GM12878 (cell line): ENCODE measurements around the gene F10. TPM values are rescaled to one million over a fixed set of nuclear protein-coding genes. Genes with fewer than 3 reads are reported as not detected.

Experiments
- ATAC-seq: fragments of 200-7000 bp; cut with Tn5 transposase; 3 replicates; pipeline ENCODE4 v1.9.1; 2020; ENCODE audit warnings: mild to moderate bottlenecking, moderate library complexity
- BruUV-seq: library from RNA; stranded (reverse); fragments of 400-500 nt; replicated peaks from 2 replicates; lab custom pipeline; 2021; lab: Mats Ljungman, UMichigan
- CTCF ChIA-PET: fragments of 300-600 bp; sonication (Branson Sonifier 250); formaldehyde crosslinking; extraction: SDS; loops from one replicate; lab custom pipeline; 2021; ENCODE audit warnings: inconsistent platforms; lab: Yijun Ruan, JAX
- POLR2A ChIA-PET: fragments of 350-600 bp; formaldehyde crosslinking; extraction: SDS; loops from one replicate; lab custom pipeline; 2021; ENCODE audit warnings: inconsistent platforms; lab: Charles Lee
- RAD21 ChIA-PET: fragments of 300-600 bp; sonication (Branson Sonifier 250); formaldehyde crosslinking; loops from one replicate; lab custom pipeline; 2023; ENCODE audit warnings: antibody characterized with exemption; ENCODE audit not compliant: unreplicated experiment; lab: Charles Lee
- SMC1A ChIA-PET: fragments of 300-600 bp; sonication (Branson Sonifier 250); formaldehyde crosslinking; loops from one replicate; lab custom pipeline; 2023; ENCODE audit not compliant: unreplicated experiment, uncharacterized antibody; lab: Charles Lee
- DNase-seq: peaks from one replicate; pipeline ENCODE4 v3.0.0-alpha.2; 2011; ENCODE audit warnings: low read depth, low spot score
- FAIRE-seq: peaks from 3 replicates; lab custom pipeline; 2011; peaks lifted over from hg19 to GRCh38; lab: Jason Lieb, UNC
- H2AFZ ChIP-seq: 2 replicates; pipeline ENCODE4 v1.6.0; 2011; ENCODE audit warnings: low read depth, low read length, control low read depth; ENCODE audit not compliant: control insufficient read depth
- H3K27ac ChIP-seq: 2 replicates; pipeline ENCODE4 v1.5.1; 2011; ENCODE audit warnings: control low read depth; ENCODE audit not compliant: control insufficient read depth, insufficient read depth
- H3K27me3 ChIP-seq, 2 experiments: replicated peaks in 1 of 2; 2 replicates each; pipeline versions ENCODE4 v1.6.0 to v1.6.1; 2011; ENCODE audit warnings: low read length in 1 of 2; ENCODE audit not compliant: control insufficient read depth in 2 of 2, insufficient read depth in 2 of 2
- H3K36me3 ChIP-seq, 2 experiments: 2 replicates each; pipeline ENCODE4 v1.5.1; 2011; ENCODE audit warnings: low read length in 1 of 2; ENCODE audit not compliant: control insufficient read depth in 2 of 2, insufficient read depth in 2 of 2
- H3K4me1 ChIP-seq: 2 replicates; pipeline ENCODE4 v1.6.1; 2011; ENCODE audit warnings: mild to moderate bottlenecking, low read length, moderate library complexity, mixed read lengths; ENCODE audit not compliant: control insufficient read depth, insufficient read depth
- H3K4me2 ChIP-seq: 2 replicates; pipeline ENCODE4 v1.6.0; 2011; ENCODE audit warnings: control low read depth; ENCODE audit not compliant: control insufficient read depth, insufficient read depth
- H3K4me3 ChIP-seq: fragments of 200-600 bp; sonication (generic); 2 replicates; pipeline ENCODE4 v1.5.1; 2016
- H3K79me2 ChIP-seq: 2 replicates; pipeline ENCODE4 v1.6.0; 2011; ENCODE audit warnings: low read length; ENCODE audit not compliant: control insufficient read depth, insufficient read depth
- H3K9ac ChIP-seq: 2 replicates; pipeline ENCODE4 v1.8.0; 2011; ENCODE audit warnings: low read length, control low read depth, mixed read lengths; ENCODE audit not compliant: control insufficient read depth, insufficient read depth
- H3K9me3 ChIP-seq: replicated peaks from 3 replicates; pipeline ENCODE4 v1.5.1; 2011; ENCODE audit warnings: mild to moderate bottlenecking, low read length; ENCODE audit not compliant: control insufficient read depth, insufficient read depth
- H4K20me1 ChIP-seq: 2 replicates; pipeline ENCODE4 v1.6.0; 2011; ENCODE audit not compliant: control insufficient read depth, insufficient read depth
- ATF2 ChIP-seq: IDR thresholded peaks from 2 replicates; pipeline ENCODE4 v1.6.1; 2012; ENCODE audit warnings: low read length, inconsistent platforms
- ATF7 ChIP-seq: fragments of 450-650 bp; IDR thresholded peaks from 2 replicates; pipeline ENCODE4 v1.6.1; 2016; ENCODE audit warnings: low read depth, mild to moderate bottlenecking
- BMI1 ChIP-seq: fragments of 450-650 bp; IDR thresholded peaks from 2 replicates; pipeline ENCODE4 v1.6.1; 2016; ENCODE audit warnings: mild to moderate bottlenecking, moderate library complexity, borderline replicate concordance
- CBX3 ChIP-seq: fragments of 200-600 bp; sonication (generic); IDR thresholded peaks from 2 replicates; pipeline ENCODE4 v1.6.1; 2016; ENCODE audit warnings: low read depth, borderline replicate concordance
- E4F1 ChIP-seq: fragments of 450-650 bp; IDR thresholded peaks from 2 replicates; pipeline ENCODE4 v1.6.1; 2018; ENCODE audit warnings: borderline replicate concordance, mild to moderate bottlenecking; ENCODE audit not compliant: partially characterized antibody
- EZH2 ChIP-seq: IDR thresholded peaks from 2 replicates; pipeline ENCODE4 v1.6.1; 2012; ENCODE audit warnings: low read depth, mild to moderate bottlenecking, control low read depth, inconsistent platforms, low read length, borderline replicate concordance; ENCODE audit not compliant: control insufficient read depth
- FOS ChIP-seq: IDR thresholded peaks from 3 replicates; pipeline ENCODE4 v1.6.1; 2011; ENCODE audit warnings: borderline replicate concordance; ENCODE audit not compliant: insufficient read length; ENCODE audit errors: extremely low read depth
- HDAC2 ChIP-seq: fragments of 200-600 bp; sonication (generic); IDR thresholded peaks from 2 replicates; pipeline ENCODE4 v1.6.1; 2017
- IRF3 ChIP-seq: fragments of 450-650 bp; IDR thresholded peaks from 2 replicates; pipeline ENCODE4 v1.6.1; 2014; ENCODE audit warnings: mild to moderate bottlenecking
- IRF4 ChIP-seq: IDR thresholded peaks from 2 replicates; pipeline ENCODE4 v1.6.1; 2011; ENCODE audit warnings: low read depth, low read length
- KDM1A ChIP-seq: fragments of 200-600 bp; sonication (generic); IDR thresholded peaks from 2 replicates; pipeline ENCODE4 v1.6.1; 2016; ENCODE audit warnings: borderline replicate concordance
- KLF5 ChIP-seq: fragments of 450-650 bp; IDR thresholded peaks from 2 replicates; pipeline ENCODE4 v1.6.1; 2014; ENCODE audit warnings: mild to moderate bottlenecking; ENCODE audit not compliant: partially characterized antibody
- MLLT1 ChIP-seq: fragments of 450-650 bp; IDR thresholded peaks from 2 replicates; pipeline ENCODE4 v1.6.1; 2016; ENCODE audit warnings: mild to moderate bottlenecking
- MYC ChIP-seq: IDR thresholded peaks from 2 replicates; pipeline ENCODE4 v1.6.1; 2011; ENCODE audit warnings: mild to moderate bottlenecking, low read length, moderate library complexity, inconsistent platforms; ENCODE audit not compliant: insufficient read depth, insufficient replicate concordance, insufficient read length, severe bottlenecking
- POU2F2 ChIP-seq: IDR thresholded peaks from 3 replicates; pipeline ENCODE4 v1.6.1; 2011; ENCODE audit warnings: low read depth, mild to moderate bottlenecking, low read length, borderline replicate concordance
- RB1 ChIP-seq: fragments of 450-650 bp; formaldehyde crosslinking; IDR thresholded peaks from 2 replicates; pipeline ENCODE4 v1.6.1; 2017; ENCODE audit warnings: mild to moderate bottlenecking, borderline replicate concordance
- SIN3A ChIP-seq: IDR thresholded peaks from 2 replicates; pipeline ENCODE4 v1.6.1; 2012; ENCODE audit warnings: low read depth, low read length, improper control_type of control experiment
- TBL1XR1 ChIP-seq: IDR thresholded peaks from 2 replicates; pipeline ENCODE4 v1.6.1; 2012; ENCODE audit warnings: low read depth, low read length, improper control_type of control experiment
- ZZZ3 ChIP-seq: IDR thresholded peaks from 2 replicates; pipeline ENCODE4 v1.6.1; 2011; ENCODE audit warnings: low read depth; ENCODE audit not compliant: control insufficient read depth, insufficient read length
- WGBS: methylation state at CpG from one replicate; pipeline ENCODE4 v1.1.6; 2016; ENCODE audit warnings: low lambda C conversion rate; ENCODE audit not compliant: insufficient replicate concordance, insufficient coverage; ENCODE audit errors: missing lambda C conversion rate; 5-methylcytosine and 5-hydroxymethylcytosine counted together
- in situ Hi-C: fragments of 300-500 bp; cut with MboI; formaldehyde crosslinking; loops from 9 replicates; pipeline ENCODE4 v1.14.3; 2018; ENCODE audit warnings: mixed read lengths
- intact Hi-C: fragments of 100-400 bp; cut with micrococcal nuclease; formaldehyde crosslinking; loops from one replicate; pipeline ENCODE4 v1.14.2; 2022; ENCODE audit not compliant: unreplicated experiment
- polyA plus RNA-seq, 11 experiments: library from polyadenylated mRNA; depleted of rRNA in 4 of 11; unstranded in 6 of 11; stranded (reverse) in 5 of 11; fragments of >200 nt; fragmentation: Nextera tagmentation in 4 of 11; fragmentation: Illumina TruSeq in 1 of 11; extraction: Ambion mirVana in 4 of 11; extraction: Trizol in 1 of 11; gene quantifications; 1 replicate in 1 of 11; 2 replicates in 10 of 11; pipeline versions ENCODE4 v1.2.1 to v1.2.3, GENCODE V29; 2011 to 2016; ENCODE audit warnings: inconsistent platforms in 2 of 11, missing spikeins in 2 of 11, low read depth in 1 of 11
- total RNA-seq, 4 experiments: library from RNA; depleted of rRNA in 3 of 4; stranded (reverse); fragments of >200 nt in 3 of 4; fragmentation: Illumina TruSeq in 1 of 4; extraction: Trizol in 1 of 4; gene quantifications; 2 replicates each; pipeline versions ENCODE4 v1.2.1 to v1.2.3, GENCODE V29; 2013 to 2021

F10 gene
- total and polyA plus RNA-seq, 10 of the 15 experiments (the other 5 are each of a cell fraction or from before 2014, with no cell fraction given): not detected

GRCh38 chr13:113142876-113143275 is 20.3 kb downstream of the F10 start:
- BruUV-seq: no TSS peak
- Histone ChIP-seq H3K27ac (no peak overlapping the region), H3K4me1 (no peaks in the 10 kb centered on the region), H4K20me1 (no peaks in the 10 kb centered on the region), H3K4me2 (no peak overlapping the region), H2AFZ (no peak overlapping the region), H3K4me3 (no peak overlapping the region), H3K36me3 (no peaks in the 10 kb centered on the region), H3K9ac (no peak overlapping the region), H3K27me3 (no peaks in the 10 kb centered on the region; a peak in 1 of 4 replicates), H3K9me3 (no peaks in the 10 kb centered on the region; the same call in 2 of the 3 replicates), H3K79me2 (no peaks in the 10 kb centered on the region)
- FAIRE-seq (no peak), DNase-seq (no peak), ATAC-seq (no peak)
- ChIA-PET POLR2A (no interaction called here), RAD21 (no interaction called here), CTCF (interaction anchor here (0.6 to 0.7 kb wide), 2 partner anchors 84 to 253 kb away, joined by 3 read pairs; no protein-coding TSS in a partner anchor), SMC1A (no interaction called here)
- WGBS: 66% methylated on average over 7 of the region's 7 CpGs
- in situ Hi-C loops (no loop called here), intact Hi-C loops (no loop called here)
- no peak for TF ChIP-seq POU2F2
- TF ChIP-seq ATF2: no peak
- no peak for TF ChIP-seq IRF4
- no peak for TF ChIP-seq HDAC2
- TF ChIP-seq SIN3A: no peak
- TF ChIP-seq ZZZ3: no peak
- TF ChIP-seq ATF7: no peak
- no peak for TF ChIP-seq FOS
- no peak for TF ChIP-seq E4F1
- no peak for TF ChIP-seq BMI1
- TF ChIP-seq MYC: no peak
- no peak for TF ChIP-seq EZH2
- TF ChIP-seq KDM1A: no peak
- no peak for TF ChIP-seq KLF5
- TF ChIP-seq MLLT1: no peak
- no peak for TF ChIP-seq IRF3
- TF ChIP-seq CBX3: no peak
- TF ChIP-seq RB1: no peak
- TF ChIP-seq TBL1XR1: no peak
